Measurements from ENCODE around the gene GRIN2A. TPM values are rescaled to one million over a fixed set of nuclear protein-coding genes. Genes with fewer than 3 reads are reported as not detected.

Gene GRIN2A
- total and polyA plus RNA-seq, 2 of the 13 experiments (the other 11 are each of a cell fraction or from before 2014, with no cell fraction given), result not detected

- BruUV-seq (replicated peaks), result no TSS peak
- CTCF ChIA-PET (ENCODE audit: low intra/inter-chr PET ratio, low total read pairs), result no interaction called here
- TF ChIP-seq ZMAT5 (CRISPR knock-in tag; IDR thresholded peaks at IDR 0.05; ENCODE audit: borderline replicate concordance, low read depth) (no peak), ZNF547 (CRISPR knock-in tag; IDR thresholded peaks at IDR 0.05) (no peak), RBAK (CRISPR knock-in tag; IDR thresholded peaks at IDR 0.05) (no peak), ZNF441 (CRISPR knock-in tag; IDR thresholded peaks at IDR 0.05; ENCODE audit: borderline replicate concordance) (no peak), ETS1 (CRISPR knock-in tag; IDR thresholded peaks at IDR 0.05) (no peak), NFE2 (CRISPR knock-in tag; IDR thresholded peaks at IDR 0.05) (no peak), MAFG (CRISPR knock-in tag; IDR thresholded peaks at IDR 0.05) (no peak), ZBTB40 (IDR thresholded peaks at IDR 0.05) (no peak), ZBTB40 (CRISPR knock-in tag; IDR thresholded peaks at IDR 0.05) (no peak), GLI4 (CRISPR knock-in tag; IDR thresholded peaks at IDR 0.05; ENCODE audit: borderline replicate concordance) (no peak), GLMP (CRISPR knock-in tag; IDR thresholded peaks at IDR 0.05; ENCODE audit: borderline replicate concordance) (no peak), CCDC6 (CRISPR knock-in tag; IDR thresholded peaks at IDR 0.05) (no peak), ZNF282 (IDR thresholded peaks at IDR 0.05; ENCODE audit: partially characterized antibody) (no peak), ZNF878 (CRISPR knock-in tag; IDR thresholded peaks at IDR 0.05) (no peak), NFIC (IDR thresholded peaks at IDR 0.05; ENCODE audit: low read length) (no peak)
These were observed 20.4 kb upstream of the GRIN2A start for GRCh38 chr16:10202649-10203048.

More at GRCh38 chr16:10202649-10203048, 20.4 kb upstream of the GRIN2A start:
- intact Hi-C loops (cut with micrococcal nuclease; ENCODE audit: unreplicated experiment), result no loop called here
- Histone ChIP-seq H3K27ac (ENCODE audit: extremely low read length, insufficient read depth, low read length) (no peak overlapping the region), H3K79me2 (ENCODE audit: insufficient read depth, low read length) (no peaks in the 10 kb centered on the region), H3K9me3 (ENCODE audit: low read length) (peaks cover 8% of the 10 kb centered on the region), H3K36me3 (replicated peaks in 1 of 2; ENCODE audit: control insufficient read depth in 1 of 2, insufficient read depth in 2 of 2, low read length in 2 of 2) (no peaks in the 10 kb centered on the region), H3K4me1 (ENCODE audit: insufficient read depth, low read length) (peaks cover 10% of the 10 kb centered on the region), H4K20me1 (ENCODE audit: insufficient read depth, low read length) (no peaks in the 10 kb centered on the region), H3K27me3 (ENCODE audit: control insufficient read depth in 1 of 2, insufficient read depth in 2 of 2, low read length in 2 of 2) (peaks cover 0 to 14% of the 10 kb centered on the region in 2 experiments; a peak in 2 of 5 replicates), H3K4me2 (ENCODE audit: low read depth, low read length) (no peak overlapping the region), H3K4me3 (replicated peaks in 1 of 3; ENCODE audit: insufficient read depth in 1 of 3, low read depth in 2 of 3, low read length in 3 of 3) (no peak overlapping the region), H2AFZ (ENCODE audit: low read length) (no peak overlapping the region), H3K9ac (ENCODE audit: insufficient read depth, low read depth, low read length) (no peak overlapping the region)
- WGBS (ENCODE audit: low lambda C conversion rate), result 36% methylated on average over 1 of the region's 1 CpG
- DNase-seq (ENCODE audit: low spot score) (no peak), FAIRE-seq (no peak), ATAC-seq (no peak)
- POLR2A ChIA-PET, result no interaction called here
- in situ Hi-C loops (cut with HindIII; ENCODE audit: extremely low pct_ligation_motif_present, low pct_unique_long_range_greater_than_20kb), result no loop called here

Measured in HepG2 (cell line).